Measurements from ENCODE around the gene TRIM77.
"Not testable (repeated sequence)": the region's sequence is repeated elsewhere in the genome, so short reads cannot be mapped to it uniquely, and the experiment has no call there.

GRCh38 chr11:89668158-89668557 is 41.9 kb upstream of the TRIM77 start:
- not testable (repeated sequence) for TF ChIP-seq CTCF, POLR2A, POLR2AphosphoS5 (IDR thresholded peaks at IDR 0.05)

Measured in transverse colon (tissue), 4 donors.